Right ventricle myocardium inferior (tissue), 1 donor: Measurements from ENCODE around the gene LGALS7. TPM values are rescaled to one million over a fixed set of nuclear protein-coding genes. Genes with fewer than 3 reads are reported as not detected.
"Not testable (repeated sequence)": the region's sequence is repeated elsewhere in the genome, so short reads cannot be mapped to it uniquely, and the experiment has no call there.

ENCODE experiments used
- ATAC-seq: fragments of 200-7000 bp; cut with Tn5 transposase; one replicate; pipeline ENCODE4 v1.9.1; 2020; ENCODE audit warnings: mild to moderate bottlenecking, moderate library complexity
- DNase-seq: peaks from one replicate; pipeline ENCODE4 v3.0.0; 2021; ENCODE audit errors: missing footprints
- intact Hi-C: fragments of 100-400 bp; cut with DNase I; formaldehyde crosslinking; loops from one replicate; pipeline ENCODE4 v1.11.0; 2022
- long read RNA-seq: library from polyadenylated mRNA; unstranded; transcript quantifications from one replicate; pipeline ENCODE4 v2.0.0, GENCODE V29; 2021
- total RNA-seq: library from RNA; stranded (reverse); fragmentation: NEBNext Ultra II Directional; extraction: Animal tissue kit (Norgen Biotek cat#: 25700); gene quantifications from one replicate; pipeline ENCODE4 v1.2.1, GENCODE V29; 2021
- donor health status: DM: no; HTN: yes; CAD: no; lungs with severe emphysema.

Gene LGALS7
- total RNA-seq: not detected
- long read RNA-seq: 0 reads

GRCh38 chr19:38773469-38774177 lies at the start of gene LGALS7:
TSS of gene LGALS7 (minus strand) at chr19:38773517. CDS start at chr19:38773492, 25 bp downstream.
- DNase-seq (no peak), ATAC-seq (no peak)
- intact Hi-C loops: no loop called here

DNA sequence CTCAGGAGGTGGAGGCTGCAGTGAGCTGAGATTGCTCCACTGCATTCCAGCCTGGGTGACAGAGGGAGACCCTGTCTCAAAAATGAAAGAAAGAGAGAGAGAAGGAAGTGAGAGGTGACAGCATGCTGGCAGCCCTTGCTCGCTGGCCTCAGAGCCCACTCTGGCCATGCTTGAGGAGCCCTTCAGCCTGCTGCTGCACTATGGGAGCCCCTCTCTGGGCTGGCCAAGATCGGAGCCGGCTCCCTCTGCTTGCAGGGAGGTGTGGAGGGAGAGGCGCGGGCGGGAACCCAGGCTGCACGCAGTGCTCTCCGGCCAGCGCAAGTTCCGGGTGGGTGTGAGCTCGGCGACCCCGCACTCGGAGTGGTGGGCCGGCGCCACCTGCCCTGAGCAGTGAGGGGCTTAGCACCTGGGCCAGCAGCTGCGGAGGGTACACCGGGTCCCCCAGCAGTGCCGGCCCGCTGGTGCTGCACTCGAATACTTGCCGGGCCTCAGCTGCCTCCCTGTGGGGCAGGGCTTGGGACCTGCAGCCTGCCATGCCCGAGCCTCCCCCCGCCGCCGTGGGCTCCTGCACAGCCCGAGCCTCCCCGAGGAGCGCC lies 48.0 kb upstream of the LGALS7 start:
- ATAC-seq, intact Hi-C loops, DNase-seq: not testable (repeated sequence)

DNA sequence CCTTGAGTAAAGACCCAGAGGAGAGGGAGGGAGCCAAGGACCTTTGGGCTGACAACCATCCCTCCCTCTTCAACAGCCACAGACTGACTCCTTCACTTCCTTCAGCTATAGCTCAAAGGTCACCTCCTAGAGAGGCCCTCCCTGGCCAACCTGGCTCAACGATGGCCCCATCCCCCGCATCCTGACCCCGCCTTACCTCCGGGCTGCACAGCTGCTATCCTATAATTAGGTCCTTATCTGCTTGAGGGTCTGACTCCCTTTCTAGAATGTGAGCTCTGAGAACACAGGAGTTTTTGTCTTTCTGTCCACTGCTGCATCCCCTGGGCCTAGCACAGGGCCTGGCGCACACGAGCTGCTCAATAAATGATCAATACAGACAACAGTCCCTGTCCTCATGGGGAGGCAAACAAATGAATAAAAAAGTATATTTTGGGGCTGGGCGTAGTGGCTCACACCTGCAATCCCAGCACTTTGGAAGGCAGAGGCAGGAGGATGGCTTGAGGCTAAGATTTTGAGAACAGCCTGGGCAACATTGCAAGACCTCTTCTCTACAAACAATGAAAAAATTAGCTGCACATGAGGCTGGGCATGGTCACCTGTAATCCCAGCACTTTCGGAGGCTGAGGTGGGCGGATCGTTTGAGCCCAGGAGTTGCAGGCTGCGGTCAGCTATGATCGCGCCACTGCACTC lies 46.1 kb upstream of the LGALS7 start:
- DNase-seq: no peak
- intact Hi-C loops: no loop called here

DNA sequence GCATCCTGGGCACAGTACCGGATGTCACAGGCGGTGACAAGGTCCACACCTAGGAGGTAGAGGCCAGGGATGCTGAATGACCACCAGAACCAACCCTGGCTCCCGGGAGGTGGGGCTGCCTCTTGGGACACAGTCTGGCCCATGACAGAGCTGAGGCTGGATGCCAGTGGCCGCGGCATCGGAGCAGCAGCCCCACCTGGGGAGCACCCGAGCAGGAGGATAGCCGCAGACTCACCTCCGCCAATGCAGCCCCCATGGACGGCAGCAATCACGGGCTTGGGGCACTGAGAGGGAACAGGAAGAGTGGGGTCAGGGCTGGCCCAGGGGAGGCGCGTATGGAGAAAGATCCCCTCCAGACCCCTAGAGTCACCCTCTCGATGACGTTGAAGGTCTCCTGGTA lies 43.8 kb upstream of the LGALS7 start:
- ATAC-seq (no peak), DNase-seq (no peak)
- intact Hi-C loops: no loop called here

More for the DNA sequence above, 46.1 kb upstream of the LGALS7 start:
- peak; percentile 63 for ATAC-seq

- intact Hi-C loops: no loop called here
- ATAC-seq (no peak), DNase-seq (no peak)
Observed at GRCh38 chr19:38816131-38816750, 42.9 kb upstream of the LGALS7 start.

- intact Hi-C loops: no loop called here
- ATAC-seq: no peak
- DNase-seq: no peak
Observed at GRCh38 chr19:38815059-38816001, 42.0 kb upstream of the LGALS7 start.

DNA sequence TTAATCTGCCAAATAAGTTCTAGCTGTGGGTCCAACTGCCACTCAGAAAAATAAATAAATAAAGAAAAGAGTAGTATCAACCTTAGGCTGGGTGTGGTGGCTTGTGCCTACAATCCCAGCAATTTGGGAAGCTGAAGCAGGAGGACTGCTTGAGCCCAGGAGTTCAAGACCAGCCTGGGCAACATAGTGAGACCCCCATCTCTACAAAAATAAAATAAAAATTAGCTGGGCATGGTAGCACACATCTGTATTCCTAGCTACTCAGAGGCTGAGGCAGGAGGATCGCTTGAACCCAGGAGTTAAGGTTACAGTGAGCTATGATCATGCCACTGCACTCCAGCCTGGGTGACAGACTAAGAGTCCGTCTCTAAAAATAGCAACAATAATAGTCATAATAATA lies 40.6 kb upstream of the LGALS7 start:
- DNase-seq, intact Hi-C loops, ATAC-seq: not testable (repeated sequence)

DNA sequence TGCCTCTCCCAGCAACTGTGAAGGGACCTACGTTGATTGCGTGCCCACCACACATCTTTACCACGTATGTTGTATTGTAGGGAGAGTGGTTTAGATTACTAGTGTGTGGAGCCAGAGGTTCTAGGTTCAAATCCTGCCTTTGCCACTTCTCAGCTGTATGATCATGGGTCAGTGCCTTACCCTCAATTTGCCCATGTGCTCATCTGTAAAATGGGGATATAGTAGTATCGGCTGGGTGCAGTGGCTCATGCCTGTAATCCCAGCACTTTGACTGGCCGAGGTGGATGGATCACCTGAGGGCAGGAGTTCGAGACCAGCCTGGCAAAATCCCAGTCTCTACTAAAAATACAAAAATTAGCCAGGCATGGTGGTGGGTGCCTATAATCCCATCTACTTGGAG lies 40.0 kb upstream of the LGALS7 start:
- intact Hi-C loops: no loop called here
- DNase-seq (no peak), ATAC-seq (peak; percentile 4)

GRCh38 chr19:38812841-38813320 lies 39.6 kb upstream of the LGALS7 start, which contains the start of gene LGALS4:
TSS of gene LGALS4 (minus strand) at chr19:38812945. CDS start at chr19:38812886, 59 bp downstream.
- ATAC-seq: peak; percentile 38
- intact Hi-C loops: no loop called here
- no peak for DNase-seq

- ATAC-seq: no peak
- intact Hi-C loops: no loop called here
- DNase-seq: no peak
Observed at GRCh38 chr19:38812009-38812840, 38.9 kb upstream of the LGALS7 start.

DNA sequence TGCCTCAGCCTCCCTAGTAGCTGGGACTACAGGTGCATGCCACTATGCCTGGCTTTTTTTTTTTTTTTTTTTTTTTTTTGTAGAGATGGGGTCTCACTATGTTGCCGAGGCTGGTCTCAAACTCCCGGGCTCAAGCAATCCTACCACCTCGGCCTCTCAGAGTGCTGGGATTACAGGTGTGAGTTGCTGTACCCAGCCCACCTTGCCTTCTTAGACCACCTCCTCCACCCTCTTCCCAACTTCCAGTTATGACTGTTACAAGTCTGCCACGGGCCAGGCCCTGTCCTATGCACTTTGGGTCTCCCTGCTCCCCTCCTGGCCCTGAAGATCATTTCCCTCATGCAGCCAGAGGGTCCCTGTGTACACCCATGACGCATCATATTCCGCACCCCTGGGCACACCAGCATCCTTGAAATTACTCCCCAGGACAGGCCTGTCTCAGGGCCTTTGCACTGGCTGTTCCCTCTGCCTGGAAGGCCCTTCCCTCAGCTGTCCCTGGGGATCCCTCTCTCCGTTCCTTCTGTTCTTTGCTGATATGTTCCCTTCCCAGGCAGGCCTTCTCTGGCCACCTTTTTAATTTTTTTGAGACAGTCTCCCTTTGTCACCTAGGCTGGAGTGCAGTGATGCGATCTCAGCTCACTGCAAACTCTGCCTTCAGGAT lies 36.4 kb upstream of the LGALS7 start:
- intact Hi-C loops: no loop called here
- ATAC-seq: no peak

DNA sequence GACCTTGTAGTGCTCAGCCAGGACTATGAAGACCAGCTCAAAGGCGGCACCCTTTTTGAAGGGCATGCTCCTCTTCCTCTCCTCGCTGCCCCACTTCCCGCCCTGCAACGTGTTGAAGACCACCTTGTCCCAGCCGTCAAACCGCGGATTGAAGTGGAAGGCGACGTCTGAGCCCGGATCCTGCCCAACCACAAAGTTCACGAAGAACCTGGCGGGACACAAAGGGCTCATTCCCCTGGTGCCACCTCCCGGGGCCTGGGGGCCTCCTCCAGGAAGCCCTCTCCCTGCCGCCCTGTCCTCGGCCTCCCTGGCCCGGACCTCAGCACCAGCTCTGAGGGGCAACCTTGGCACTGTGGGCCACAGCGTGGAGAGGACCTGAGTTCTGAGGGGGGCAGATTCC lies 35.4 kb upstream of the LGALS7 start:
- intact Hi-C loops: no loop called here
- DNase-seq (no peak), ATAC-seq (no peak)

More for the DNA sequence above, 36.4 kb upstream of the LGALS7 start:
- DNase-seq: no peak

DNA sequence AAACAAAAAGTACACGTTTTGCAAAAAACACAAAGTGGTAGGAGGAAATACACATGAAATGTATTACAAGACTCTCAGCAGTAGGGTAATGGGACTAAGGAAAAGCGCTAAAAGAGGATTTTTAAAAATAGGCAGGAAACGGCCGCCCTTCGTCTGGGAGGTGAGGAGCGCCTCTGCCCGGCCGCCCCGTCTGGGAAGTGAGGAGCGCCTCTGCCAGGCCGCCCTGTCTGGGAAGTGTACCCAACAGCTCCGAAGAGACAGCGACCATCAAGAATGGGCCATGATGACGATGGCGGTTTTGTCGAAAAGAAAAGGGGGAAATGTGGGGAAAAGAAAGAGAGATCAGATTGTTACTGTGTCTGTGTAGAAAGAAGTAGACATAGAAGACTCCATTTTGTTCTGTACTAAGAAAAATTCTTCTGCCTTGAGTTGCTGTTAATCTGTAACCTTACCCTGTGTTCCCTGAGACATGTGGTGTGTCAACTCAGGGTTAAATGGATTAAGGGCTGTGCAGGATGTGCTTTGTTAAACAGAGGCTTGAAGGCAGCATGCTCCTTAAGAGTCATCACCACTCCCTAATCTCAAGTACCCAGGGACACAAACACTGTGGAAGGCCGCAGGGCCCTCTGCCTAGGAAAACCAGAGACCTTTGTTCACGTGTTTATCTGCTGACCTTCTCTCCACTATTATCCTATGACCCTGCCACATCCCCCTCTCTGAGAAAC lies 34.2 kb upstream of the LGALS7 start:
- DNase-seq, intact Hi-C loops, ATAC-seq: not testable (repeated sequence)

- DNase-seq (no peak), ATAC-seq (no peak)
- intact Hi-C loops: no loop called here
Observed at GRCh38 chr19:38806371-38806770, 33.1 kb upstream of the LGALS7 start.

DNA sequence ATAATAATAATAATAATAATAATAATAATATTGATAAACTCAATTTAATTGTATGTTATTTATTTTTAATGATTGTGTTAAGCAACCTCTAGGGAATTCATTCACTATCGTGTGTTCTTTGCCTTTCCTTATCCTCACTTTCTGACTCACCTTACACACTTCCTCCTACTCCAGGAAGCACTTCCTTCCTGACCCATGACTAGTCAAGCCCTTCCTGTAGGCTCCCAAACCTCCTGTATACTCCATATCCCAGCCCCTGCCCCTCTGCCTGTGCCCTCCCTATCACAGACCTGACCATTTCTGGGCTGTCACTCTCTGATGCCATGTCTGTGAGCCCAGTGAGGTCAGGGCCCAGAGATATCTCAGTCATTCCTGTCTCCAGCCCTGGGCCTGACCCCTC lies 31.9 kb upstream of the LGALS7 start:
- intact Hi-C loops: no loop called here
- no peak for DNase-seq
- no peak for ATAC-seq

DNA sequence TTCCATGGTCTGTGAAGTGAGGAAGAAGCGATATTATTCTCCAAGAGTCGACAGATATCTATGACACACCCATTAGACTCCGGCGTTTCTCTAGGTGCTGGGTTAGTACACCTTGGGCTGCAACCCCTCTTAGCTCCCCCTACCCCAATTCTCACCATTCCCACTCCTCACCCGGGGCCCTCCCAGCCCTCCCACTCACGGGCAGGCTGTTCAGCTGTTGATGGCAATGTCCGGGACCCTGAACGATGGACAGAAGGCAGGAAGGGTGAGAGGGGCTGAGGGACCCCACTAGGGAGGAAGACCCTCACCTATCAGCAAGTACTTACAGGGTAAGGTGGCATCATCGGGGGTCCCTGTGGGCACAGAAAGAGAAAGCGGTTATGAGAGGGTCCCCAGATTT lies 30.2 kb upstream of the LGALS7 start:
- DNase-seq: no peak
- intact Hi-C loops: no loop called here
- no peak for ATAC-seq
